ENCODE measurements around the gene C1orf21. TPM values are rescaled to one million over a fixed set of nuclear protein-coding genes. Genes with fewer than 3 reads are reported as not detected.

C1orf21 gene
- total RNA-seq, 1 donor from 2014 or later, result 15.6 TPM

DNA sequence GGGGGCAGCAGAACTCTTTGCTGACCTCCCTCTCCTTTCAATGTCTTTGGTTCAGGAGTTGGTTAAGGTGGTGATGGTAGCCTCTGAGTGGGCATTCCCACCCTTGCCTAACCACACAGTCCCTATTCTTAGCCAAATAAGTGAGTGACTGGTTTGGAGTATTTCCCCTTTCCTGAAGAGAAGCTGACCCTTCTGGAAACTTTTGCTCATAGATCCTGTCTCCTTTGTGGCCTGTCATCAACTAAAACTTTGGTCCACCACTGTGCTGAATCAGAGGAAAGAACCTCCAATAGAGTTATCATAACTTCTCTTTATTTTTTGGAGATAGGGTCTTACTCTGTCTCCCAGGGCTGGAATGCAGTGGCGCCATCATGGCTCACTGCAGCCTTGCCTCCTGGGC, 31.1 kb downstream of the C1orf21 start:
- Mint-ChIP-seq H3K4me1 (ENCODE audit: low read depth) (peaks cover 17% of the 10 kb centered on the region), H3K27ac (ENCODE audit: unreplicated experiment) (no peak overlapping the region), H3K9me3 (ENCODE audit: low read depth) (no peaks in the 10 kb centered on the region), H3K36me3 (ENCODE audit: low read depth) (peaks cover 6% of the 10 kb centered on the region), H3K4me3 (ENCODE audit: unreplicated experiment) (no peak overlapping the region), H3K27me3 (ENCODE audit: low read depth) (no peaks in the 10 kb centered on the region)
- no peak for DNase-seq (ENCODE audit: low spot score)
- TF ChIP-seq, protein P1, sequence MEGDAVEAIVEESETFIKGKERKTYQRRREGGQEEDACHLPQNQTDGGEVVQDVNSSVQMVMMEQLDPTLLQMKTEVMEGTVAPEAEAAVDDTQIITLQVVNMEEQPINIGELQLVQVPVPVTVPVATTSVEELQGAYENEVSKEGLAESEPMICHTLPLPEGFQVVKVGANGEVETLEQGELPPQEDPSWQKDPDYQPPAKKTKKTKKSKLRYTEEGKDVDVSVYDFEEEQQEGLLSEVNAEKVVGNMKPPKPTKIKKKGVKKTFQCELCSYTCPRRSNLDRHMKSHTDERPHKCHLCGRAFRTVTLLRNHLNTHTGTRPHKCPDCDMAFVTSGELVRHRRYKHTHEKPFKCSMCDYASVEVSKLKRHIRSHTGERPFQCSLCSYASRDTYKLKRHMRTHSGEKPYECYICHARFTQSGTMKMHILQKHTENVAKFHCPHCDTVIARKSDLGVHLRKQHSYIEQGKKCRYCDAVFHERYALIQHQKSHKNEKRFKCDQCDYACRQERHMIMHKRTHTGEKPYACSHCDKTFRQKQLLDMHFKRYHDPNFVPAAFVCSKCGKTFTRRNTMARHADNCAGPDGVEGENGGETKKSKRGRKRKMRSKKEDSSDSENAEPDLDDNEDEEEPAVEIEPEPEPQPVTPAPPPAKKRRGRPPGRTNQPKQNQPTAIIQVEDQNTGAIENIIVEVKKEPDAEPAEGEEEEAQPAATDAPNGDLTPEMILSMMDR (IDR thresholded peaks at IDR 0.05), result no peak

DNA sequence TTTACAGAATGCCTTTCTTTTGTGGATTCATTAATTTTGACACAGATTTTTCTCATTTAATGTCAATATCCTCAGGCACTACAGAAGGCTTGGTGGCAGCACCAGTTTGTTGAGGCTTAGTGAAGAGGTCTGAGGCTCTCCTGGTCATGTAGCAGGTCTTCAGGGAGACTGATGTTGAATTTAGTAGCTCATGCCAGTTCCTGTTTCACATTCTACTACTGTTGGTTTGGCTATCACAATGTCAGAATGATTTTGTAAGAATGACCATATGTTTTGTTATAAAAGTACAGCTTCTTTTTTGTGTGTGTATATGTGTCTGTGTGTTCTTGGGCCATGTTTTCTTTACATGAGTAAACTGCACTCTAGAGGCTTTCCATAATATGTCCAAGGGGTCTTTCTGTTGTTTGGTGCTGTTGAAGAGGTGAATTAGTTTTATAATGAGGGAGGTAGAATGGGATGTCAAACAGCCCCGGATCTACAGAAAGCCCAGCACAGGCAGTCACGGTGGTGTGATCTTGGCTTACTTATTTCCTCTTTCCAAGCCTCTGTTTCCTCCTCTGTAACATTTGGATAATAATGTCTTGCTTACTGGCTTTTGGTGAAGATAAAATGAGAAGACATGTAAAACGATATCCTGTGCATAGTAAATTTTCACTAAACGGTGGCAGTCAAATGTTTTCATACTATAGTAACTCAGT, 32.0 kb downstream of the C1orf21 start:
- Mint-ChIP-seq H3K27ac (ENCODE audit: unreplicated experiment) (no peak overlapping the region), H3K9me3 (ENCODE audit: low read depth) (no peaks in the 10 kb centered on the region), H3K4me3 (ENCODE audit: unreplicated experiment) (no peak overlapping the region), H3K36me3 (ENCODE audit: low read depth) (peaks cover 6% of the 10 kb centered on the region), H3K4me1 (ENCODE audit: low read depth) (peaks cover 17% of the 10 kb centered on the region), H3K27me3 (ENCODE audit: low read depth) (no peaks in the 10 kb centered on the region)
- no peak for DNase-seq (ENCODE audit: low spot score)
- TF ChIP-seq, protein P1 (IDR thresholded peaks at IDR 0.05), result no peak

DNA sequence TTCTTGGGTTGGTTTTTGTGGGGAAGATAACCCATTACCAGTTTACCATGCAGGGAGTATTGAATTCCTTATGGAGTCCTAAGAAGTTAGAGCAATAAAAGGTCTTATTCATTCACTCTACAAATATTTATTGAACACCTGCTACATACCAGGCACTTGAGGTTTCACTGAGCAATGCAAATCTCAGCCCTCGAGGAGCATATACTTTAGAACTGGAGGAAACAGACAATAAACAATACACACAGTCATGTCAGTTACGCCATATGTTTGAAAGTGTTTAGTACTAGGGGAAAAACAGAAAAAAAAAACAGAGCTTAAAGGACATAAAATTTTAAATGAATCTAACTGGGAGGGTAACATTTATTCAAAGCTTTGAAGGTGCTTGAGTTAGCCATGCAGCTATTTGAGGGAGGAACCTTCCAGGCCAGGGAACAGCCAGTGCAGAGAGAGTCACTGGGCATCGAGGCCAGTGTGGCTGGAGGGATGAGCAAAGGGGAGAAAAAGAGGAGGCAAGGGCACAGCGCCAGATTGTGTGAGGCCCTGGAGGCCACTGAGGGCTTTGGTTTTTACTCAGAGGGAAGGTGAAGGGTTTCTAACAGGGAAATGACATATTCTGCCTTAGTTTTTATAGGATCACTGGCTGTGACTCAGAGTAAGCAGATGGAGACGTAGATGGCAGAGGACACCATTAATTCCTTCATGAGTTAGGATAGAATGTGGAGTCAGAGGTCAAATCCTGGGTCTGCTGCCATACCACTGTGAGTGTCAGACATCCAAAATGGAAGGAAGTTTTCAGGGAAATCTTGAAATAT, 32.7 kb downstream of the C1orf21 start:
- Mint-ChIP-seq H3K4me1 (ENCODE audit: low read depth) (peaks cover 17% of the 10 kb centered on the region), H3K27ac (ENCODE audit: unreplicated experiment) (no peak overlapping the region), H3K4me3 (ENCODE audit: unreplicated experiment) (no peak overlapping the region), H3K9me3 (ENCODE audit: low read depth) (no peaks in the 10 kb centered on the region), H3K36me3 (ENCODE audit: low read depth) (peaks cover 6% of the 10 kb centered on the region), H3K27me3 (ENCODE audit: low read depth) (no peaks in the 10 kb centered on the region)
- DNase-seq (ENCODE audit: low spot score), result no peak
- TF ChIP-seq, protein P1 (IDR thresholded peaks at IDR 0.05), result no peak

DNA sequence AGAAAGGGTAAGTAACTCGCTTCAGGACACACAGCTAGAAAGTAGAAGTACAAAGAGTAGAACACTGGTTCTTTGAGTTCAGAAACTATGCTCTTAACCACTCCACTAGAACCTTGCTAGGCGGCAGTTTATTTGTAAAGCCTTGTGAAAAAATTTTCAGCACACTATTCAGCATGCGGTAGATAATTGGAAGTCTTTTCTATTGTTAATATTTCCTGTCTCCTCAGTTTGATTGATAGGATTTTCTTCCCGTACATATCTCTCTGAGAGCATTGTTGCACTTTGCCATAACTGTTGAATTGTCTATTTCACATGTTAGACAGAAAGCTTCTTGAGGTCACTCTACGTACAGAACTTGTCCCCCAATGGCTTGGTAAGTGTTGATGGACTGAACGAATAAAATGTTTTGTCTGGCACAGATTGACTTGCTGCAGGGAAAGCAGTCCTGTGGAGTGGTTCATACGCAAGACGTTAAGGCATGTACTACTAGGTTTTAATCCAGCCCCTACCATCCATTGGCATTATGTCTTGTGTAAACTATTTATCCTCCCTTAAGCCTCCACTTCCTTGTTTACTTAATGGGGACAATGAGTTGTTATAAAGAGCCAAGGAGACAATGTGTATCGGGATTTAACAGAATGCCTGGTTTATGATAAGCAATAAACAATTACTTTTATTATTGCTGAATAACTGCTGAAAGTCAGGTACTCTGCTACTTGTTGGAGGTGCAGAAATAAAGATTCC, 35.8 kb downstream of the C1orf21 start:
- H3K27ac Mint-ChIP-seq (ENCODE audit: unreplicated experiment), result no peak overlapping the region
- H3K4me3 Mint-ChIP-seq (ENCODE audit: unreplicated experiment), result no peak overlapping the region
- TF ChIP-seq, protein P1 (IDR thresholded peaks at IDR 0.05), result no peak
- H3K36me3 Mint-ChIP-seq (ENCODE audit: low read depth), result no peaks in the 10 kb centered on the region
- H3K27me3 Mint-ChIP-seq (ENCODE audit: low read depth), result no peaks in the 10 kb centered on the region
- H3K4me1 Mint-ChIP-seq (ENCODE audit: low read depth), result peaks cover 12% of the 10 kb centered on the region
- no peaks in the 10 kb centered on the region for H3K9me3 Mint-ChIP-seq (ENCODE audit: low read depth)
- no peak for DNase-seq (ENCODE audit: low spot score)

DNA sequence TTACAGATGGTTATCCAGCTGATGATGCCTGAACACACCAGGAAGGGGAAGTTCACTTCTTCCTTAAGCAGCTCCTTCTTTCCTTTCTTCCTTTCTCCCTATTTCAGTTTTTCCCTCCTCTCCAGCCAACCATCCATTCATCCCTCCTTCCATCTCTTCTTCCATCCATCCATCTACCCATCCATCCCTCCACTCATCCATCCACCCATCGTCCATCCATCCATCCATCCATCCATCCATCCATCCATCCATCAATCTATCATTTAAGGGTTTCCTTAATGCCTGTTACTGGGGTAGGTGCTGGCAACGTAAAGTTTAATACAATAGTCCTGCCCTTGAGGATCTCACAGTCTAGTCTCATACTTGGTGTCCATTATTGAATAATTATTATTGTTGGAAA, 36.8 kb downstream of the C1orf21 start:
- H3K27me3 Mint-ChIP-seq (ENCODE audit: low read depth), result no peaks in the 10 kb centered on the region
- H3K4me1 Mint-ChIP-seq (ENCODE audit: low read depth), result peaks cover 12% of the 10 kb centered on the region
- no peaks in the 10 kb centered on the region for H3K36me3 Mint-ChIP-seq (ENCODE audit: low read depth)
- TF ChIP-seq, protein P1 (IDR thresholded peaks at IDR 0.05), result no peak
- H3K27ac Mint-ChIP-seq (ENCODE audit: unreplicated experiment), result no peak overlapping the region
- no peaks in the 10 kb centered on the region for H3K9me3 Mint-ChIP-seq (ENCODE audit: low read depth)
- DNase-seq (ENCODE audit: low spot score), result no peak
- H3K4me3 Mint-ChIP-seq (ENCODE audit: unreplicated experiment), result no peak overlapping the region
